ENCODE data around the gene TMEM219.

Gene TMEM219

GRCh38 chr16:29999605-30000004 is 37.7 kb downstream of the TMEM219 start:
- Histone ChIP-seq H3K27me3 (ENCODE audit: insufficient read depth, poor library complexity, severe bottlenecking) (no peaks in the 10 kb centered on the region), H3K4me3 (ENCODE audit: severe bottlenecking) (no peak overlapping the region), H3K27ac (ENCODE audit: poor library complexity, severe bottlenecking) (no peak overlapping the region), H3K36me3 (ENCODE audit: low read depth) (peaks cover 8% of the 10 kb centered on the region), H3K4me1 (ENCODE audit: insufficient read depth, poor library complexity, severe bottlenecking) (peaks cover under 1% of the 10 kb centered on the region), H3K9me3 (ENCODE audit: severe bottlenecking) (no peaks in the 10 kb centered on the region)
- DNase-seq (ENCODE audit: low spot score) = no peak
- no peak for ATAC-seq (ENCODE audit: low read depth)
- no peak for TF ChIP-seq CTCF (IDR thresholded peaks at IDR 0.05; ENCODE audit: poor library complexity, severe bottlenecking)

- no peaks in the 10 kb centered on the region for H3K9me3 ChIP-seq (ENCODE audit: severe bottlenecking)
- H3K36me3 ChIP-seq (ENCODE audit: low read depth) = peaks cover 8% of the 10 kb centered on the region
- H3K27ac ChIP-seq (ENCODE audit: poor library complexity, severe bottlenecking) = no peak overlapping the region
- no peak overlapping the region for H3K4me3 ChIP-seq (ENCODE audit: severe bottlenecking)
- no peak for DNase-seq (ENCODE audit: low spot score)
- no peaks in the 10 kb centered on the region for H3K4me1 ChIP-seq (ENCODE audit: insufficient read depth, poor library complexity, severe bottlenecking)
- no peak for ATAC-seq (ENCODE audit: low read depth)
- H3K27me3 ChIP-seq (ENCODE audit: insufficient read depth, poor library complexity, severe bottlenecking) = no peaks in the 10 kb centered on the region
- no peak for TF ChIP-seq CTCF (IDR thresholded peaks at IDR 0.05; ENCODE audit: poor library complexity, severe bottlenecking)
Observed at GRCh38 chr16:30000735-30001631, 39.1 kb downstream of the TMEM219 start.

- no peak overlapping the region for H3K4me3 ChIP-seq (ENCODE audit: severe bottlenecking)
- ATAC-seq (ENCODE audit: low read depth) = no peak
- H3K27ac ChIP-seq (ENCODE audit: poor library complexity, severe bottlenecking) = no peak overlapping the region
- DNase-seq (ENCODE audit: low spot score) = no peak
- TF ChIP-seq CTCF (IDR thresholded peaks at IDR 0.05; ENCODE audit: poor library complexity, severe bottlenecking) = no peak
- H3K36me3 ChIP-seq (ENCODE audit: low read depth) = peaks cover 8% of the 10 kb centered on the region
- H3K27me3 ChIP-seq (ENCODE audit: insufficient read depth, poor library complexity, severe bottlenecking) = no peaks in the 10 kb centered on the region
- H3K9me3 ChIP-seq (ENCODE audit: severe bottlenecking) = no peaks in the 10 kb centered on the region
- H3K4me1 ChIP-seq (ENCODE audit: insufficient read depth, poor library complexity, severe bottlenecking) = no peaks in the 10 kb centered on the region
Observed at GRCh38 chr16:30002614-30003346, 40.9 kb downstream of the TMEM219 start.

- Histone ChIP-seq H3K4me3 (ENCODE audit: severe bottlenecking) (no peak overlapping the region), H3K36me3 (ENCODE audit: low read depth) (peaks cover 5% of the 10 kb centered on the region), H3K27me3 (ENCODE audit: insufficient read depth, poor library complexity, severe bottlenecking) (no peaks in the 10 kb centered on the region), H3K27ac (ENCODE audit: poor library complexity, severe bottlenecking) (no peak overlapping the region), H3K9me3 (ENCODE audit: severe bottlenecking) (no peaks in the 10 kb centered on the region), H3K4me1 (ENCODE audit: insufficient read depth, poor library complexity, severe bottlenecking) (no peaks in the 10 kb centered on the region)
- no peak for DNase-seq (ENCODE audit: low spot score)
- TF ChIP-seq CTCF (IDR thresholded peaks at IDR 0.05; ENCODE audit: poor library complexity, severe bottlenecking) = no peak
- no peak for ATAC-seq (ENCODE audit: low read depth)
Observed at GRCh38 chr16:30003670-30004423, 42.0 kb downstream of the TMEM219 start.

Measured in RWPE2 (cell line).